Measurements from ENCODE around the gene DGKB. TPM values are rescaled to one million over a fixed set of nuclear protein-coding genes. Genes with fewer than 3 reads are reported as not detected.

Gene DGKB
- total RNA-seq, 4 donors from 2014 or later: 4.4 to 33.1 (median 9.3) TPM

GRCh38 chr7:14905764-14906163, 3.2 kb upstream of the DGKB start:
- Histone ChIP-seq H3K4me3 (no peak overlapping the region), H3K27me3 (no peaks in the 10 kb centered on the region), H3K27ac (no peak overlapping the region), H3K9me3 (no peaks in the 10 kb centered on the region), H3K36me3 (no peaks in the 10 kb centered on the region), H3K4me1 (no peaks in the 10 kb centered on the region)
- no peak for TF ChIP-seq POLR2A (IDR thresholded peaks at IDR 0.05)
- no peak for TF ChIP-seq CTCF (IDR thresholded peaks at IDR 0.05)
- intact Hi-C loops (cut with DNase I; ENCODE audit: low total_unique reads): no loop called here
- no peak for DNase-seq

GRCh38 chr7:14900051-14900450, 2.5 kb downstream of the DGKB start:
- intact Hi-C loops (cut with DNase I; ENCODE audit: low total_unique reads): no loop called here
- H3K4me1 ChIP-seq: no peaks in the 10 kb centered on the region
- no peak for DNase-seq
- no peak overlapping the region for H3K4me3 ChIP-seq
- TF ChIP-seq CTCF (IDR thresholded peaks at IDR 0.05) (no peak), POLR2A (IDR thresholded peaks at IDR 0.05) (no peak)
- H3K27me3 ChIP-seq: no peaks in the 10 kb centered on the region
- peak overlapping the region in 1 of 2 donors; percentile 50 for H3K27ac ChIP-seq
- no peaks in the 10 kb centered on the region for H3K9me3 ChIP-seq
- H3K36me3 ChIP-seq: no peaks in the 10 kb centered on the region

- Histone ChIP-seq H3K27ac (peak overlapping the region; percentile 10 to 50), H3K4me3 (no peak overlapping the region), H3K4me1 (no peaks in the 10 kb centered on the region), H3K36me3 (no peaks in the 10 kb centered on the region), H3K9me3 (no peaks in the 10 kb centered on the region), H3K27me3 (no peaks in the 10 kb centered on the region)
- peak; percentile 16 to 60 for DNase-seq
- TF ChIP-seq CTCF (IDR thresholded peaks at IDR 0.05) (no peak), POLR2A (IDR thresholded peaks at IDR 0.05) (no peak)
- intact Hi-C loops (cut with DNase I; ENCODE audit: low total_unique reads): no loop called here
Observed at GRCh38 chr7:14899030-14899429, 3.5 kb downstream of the DGKB start.

GRCh38 chr7:14896461-14896860, 6.1 kb downstream of the DGKB start:
- Histone ChIP-seq H3K9me3 (no peaks in the 10 kb centered on the region), H3K27ac (no peak overlapping the region), H3K4me3 (no peak overlapping the region), H3K27me3 (no peaks in the 10 kb centered on the region), H3K36me3 (no peaks in the 10 kb centered on the region), H3K4me1 (no peaks in the 10 kb centered on the region)
- intact Hi-C loops (cut with DNase I; ENCODE audit: low total_unique reads): no loop called here
- DNase-seq: no peak
- TF ChIP-seq POLR2A (IDR thresholded peaks at IDR 0.05): no peak
- no peak for TF ChIP-seq CTCF (IDR thresholded peaks at IDR 0.05)

GRCh38 chr7:14894826-14895225, 7.7 kb downstream of the DGKB start:
- no peaks in the 10 kb centered on the region for H3K9me3 ChIP-seq
- TF ChIP-seq POLR2A (IDR thresholded peaks at IDR 0.05) (no peak), CTCF (IDR thresholded peaks at IDR 0.05) (no peak)
- no peak overlapping the region for H3K4me3 ChIP-seq
- intact Hi-C loops (cut with DNase I; ENCODE audit: low total_unique reads): no loop called here
- no peaks in the 10 kb centered on the region for H3K4me1 ChIP-seq
- no peak overlapping the region for H3K27ac ChIP-seq
- no peaks in the 10 kb centered on the region for H3K27me3 ChIP-seq
- H3K36me3 ChIP-seq: peaks cover 0 to under 1% of the 10 kb centered on the region in 2 donors
- no peak for DNase-seq
